GM06990 (cell line): ENCODE results near the gene ATP2A3.

ENCODE experiments used
- DNase-seq: peaks from one replicate; pipeline ENCODE4 v3.0.0-alpha.2; 2011; ENCODE audit not compliant: insufficient read length; ENCODE audit errors: extremely low read depth
- H3K27me3 ChIP-seq: replicated peaks from 2 replicates; pipeline ENCODE4 v1.6.0; 2011; ENCODE audit warnings: low read length; ENCODE audit not compliant: control insufficient read depth, insufficient read depth
- H3K36me3 ChIP-seq: 2 replicates; pipeline ENCODE4 v1.5.1; 2011; ENCODE audit warnings: low read length; ENCODE audit not compliant: control insufficient read depth, insufficient read depth
- H3K4me3 ChIP-seq: replicated peaks from 2 replicates; pipeline ENCODE4 v1.5.1; 2011; ENCODE audit warnings: low read depth, mild to moderate bottlenecking, control low read depth, low read length
- CTCF ChIP-seq: IDR thresholded peaks from 2 replicates; pipeline ENCODE4 v1.5.1; 2011; ENCODE audit warnings: low read length, control low read depth, mild to moderate bottlenecking, inconsistent platforms; ENCODE audit not compliant: insufficient read depth, poor library complexity, severe bottlenecking

The ATP2A3 gene

GRCh38 chr17:3890878-3891219 is 73.4 kb downstream of the ATP2A3 start:
- DNase-seq: no peak
- no peak overlapping the region for H3K4me3 ChIP-seq
- TF ChIP-seq CTCF: no peak

GRCh38 chr17:3890082-3890877 is 74.0 kb downstream of the ATP2A3 start:
- no peak for TF ChIP-seq CTCF
- no peak overlapping the region for H3K4me3 ChIP-seq

More at GRCh38 chr17:3890878-3891219, 73.4 kb downstream of the ATP2A3 start:
- no peaks in the 10 kb centered on the region; the same call in 1 of the 2 replicates for H3K27me3 ChIP-seq
- no peaks in the 10 kb centered on the region for H3K36me3 ChIP-seq

DNA sequence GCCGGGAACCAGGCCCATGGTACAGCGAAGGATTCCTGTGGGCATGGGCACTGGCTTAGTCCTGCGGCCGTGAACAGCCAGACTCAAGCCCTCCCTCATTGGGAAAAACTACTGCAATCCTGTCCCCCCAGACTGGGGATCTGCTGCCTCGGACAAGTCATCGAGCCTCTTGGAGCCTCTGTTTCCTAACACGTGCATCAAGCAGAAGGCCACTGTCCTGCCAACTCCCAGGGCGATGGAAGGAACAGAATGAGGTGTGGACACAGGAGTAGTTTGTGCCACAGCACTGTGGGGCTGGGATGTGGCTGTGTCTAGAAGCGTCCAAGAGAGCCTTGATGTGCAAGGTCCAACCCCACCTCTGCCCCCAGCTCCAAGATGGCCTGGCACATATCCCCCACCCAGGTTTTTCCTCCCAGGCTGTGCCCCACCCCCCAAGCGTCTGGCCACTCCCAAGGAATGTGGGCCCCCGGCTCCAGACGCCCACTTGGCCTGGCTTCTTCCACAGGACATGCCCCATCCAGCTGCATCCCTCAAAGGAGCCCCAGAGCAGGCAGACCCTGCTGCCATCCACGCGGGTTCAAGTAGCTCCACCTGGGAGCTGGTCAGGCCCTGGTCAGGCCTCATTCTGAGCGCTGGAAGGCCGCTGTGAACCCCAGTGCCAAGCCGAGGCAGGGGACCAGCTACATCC is 74.8 kb downstream of the ATP2A3 start:
- H3K27me3 ChIP-seq: no peaks in the 10 kb centered on the region; the same call in 1 of the 2 replicates
- H3K4me3 ChIP-seq: no peak overlapping the region
- TF ChIP-seq CTCF: no peak
- DNase-seq: no peak
- H3K36me3 ChIP-seq: no peaks in the 10 kb centered on the region

More at GRCh38 chr17:3890082-3890877, 74.0 kb downstream of the ATP2A3 start:
- DNase-seq: no peak
- Histone ChIP-seq H3K27me3 (no peaks in the 10 kb centered on the region; the same call in 1 of the 2 replicates), H3K36me3 (no peaks in the 10 kb centered on the region)

- Histone ChIP-seq H3K36me3 (no peaks in the 10 kb centered on the region), H3K4me3 (no peak overlapping the region), H3K27me3 (no peaks in the 10 kb centered on the region; the same call in 1 of the 2 replicates)
- TF ChIP-seq CTCF: no peak
- no peak for DNase-seq
Measured at GRCh38 chr17:3888343-3889171, 75.7 kb downstream of the ATP2A3 start.

DNA sequence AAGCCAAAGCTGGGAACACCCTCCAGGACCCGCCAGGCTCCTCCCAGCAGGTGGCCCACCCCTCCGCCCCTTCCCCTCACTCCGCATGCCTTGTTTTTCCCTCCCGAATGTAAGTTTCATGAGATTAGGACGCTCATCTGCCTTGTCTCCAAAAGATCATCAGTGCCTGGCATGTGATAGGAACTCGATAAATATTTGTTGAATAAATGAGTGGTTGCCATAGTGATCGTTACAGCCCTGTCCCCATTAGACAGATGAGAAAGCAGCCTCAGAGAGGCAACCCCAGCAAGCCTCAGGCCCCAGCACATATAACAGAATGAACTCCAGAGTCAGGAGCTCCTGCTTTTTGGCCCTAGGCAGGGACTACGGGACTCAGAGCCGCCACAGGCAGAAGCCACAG is 76.4 kb downstream of the ATP2A3 start:
- no peak for TF ChIP-seq CTCF
- no peaks in the 10 kb centered on the region for H3K36me3 ChIP-seq
- no peak for DNase-seq
- no peaks in the 10 kb centered on the region; the same call in 1 of the 2 replicates for H3K27me3 ChIP-seq
- H3K4me3 ChIP-seq: no peak overlapping the region
